Measurements from ENCODE around the gene RPL31.

The RPL31 gene

DNA sequence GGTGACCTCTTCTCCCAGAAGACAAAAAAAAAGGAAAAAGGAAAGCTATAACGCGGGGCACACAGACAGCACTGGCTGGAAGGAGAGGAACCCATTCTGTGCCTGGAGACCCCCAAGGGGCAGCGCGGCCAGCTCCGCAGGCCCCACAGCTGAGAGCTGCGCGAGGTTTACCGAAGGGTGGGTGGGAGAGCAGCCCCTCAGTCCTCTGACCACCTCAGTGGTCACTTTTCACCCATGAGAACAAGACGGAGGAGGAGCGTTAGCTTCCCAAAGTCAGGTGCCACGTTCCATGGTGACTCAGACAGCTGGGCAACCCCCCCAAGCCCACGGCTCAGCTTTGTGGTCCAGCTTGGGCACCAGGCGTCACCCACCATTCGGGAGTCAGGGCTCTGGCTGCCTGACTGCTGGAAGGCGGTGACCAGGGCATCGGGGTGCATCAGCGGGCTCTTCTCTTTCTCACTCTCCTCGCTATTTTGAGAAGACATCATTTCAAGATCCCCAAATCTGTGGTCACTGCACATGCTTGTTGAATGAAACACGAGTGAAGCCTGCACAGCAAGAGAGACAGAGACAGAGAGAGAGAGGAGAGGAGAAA lies 35.2 kb downstream of the RPL31 start:
- ATAC-seq (ENCODE audit: insufficient read depth, low read depth) (no peak), DNase-seq (no peak)
- H3K9me3 ChIP-seq (ENCODE audit: insufficient read depth, low read length, severe bottlenecking) = no peaks in the 10 kb centered on the region
- no peaks in the 10 kb centered on the region; the same call in 1 of the 2 replicates for H4K20me1 ChIP-seq (ENCODE audit: insufficient read depth, low read length)
- H3K79me2 ChIP-seq (ENCODE audit: insufficient read depth, low read length) = no peaks in the 10 kb centered on the region
- H3K4me2 ChIP-seq (ENCODE audit: insufficient read depth, low read length) = no peak overlapping the region
- no peak overlapping the region for H2AFZ ChIP-seq (ENCODE audit: low read depth, low read length)
- TF ChIP-seq, protein P1, sequence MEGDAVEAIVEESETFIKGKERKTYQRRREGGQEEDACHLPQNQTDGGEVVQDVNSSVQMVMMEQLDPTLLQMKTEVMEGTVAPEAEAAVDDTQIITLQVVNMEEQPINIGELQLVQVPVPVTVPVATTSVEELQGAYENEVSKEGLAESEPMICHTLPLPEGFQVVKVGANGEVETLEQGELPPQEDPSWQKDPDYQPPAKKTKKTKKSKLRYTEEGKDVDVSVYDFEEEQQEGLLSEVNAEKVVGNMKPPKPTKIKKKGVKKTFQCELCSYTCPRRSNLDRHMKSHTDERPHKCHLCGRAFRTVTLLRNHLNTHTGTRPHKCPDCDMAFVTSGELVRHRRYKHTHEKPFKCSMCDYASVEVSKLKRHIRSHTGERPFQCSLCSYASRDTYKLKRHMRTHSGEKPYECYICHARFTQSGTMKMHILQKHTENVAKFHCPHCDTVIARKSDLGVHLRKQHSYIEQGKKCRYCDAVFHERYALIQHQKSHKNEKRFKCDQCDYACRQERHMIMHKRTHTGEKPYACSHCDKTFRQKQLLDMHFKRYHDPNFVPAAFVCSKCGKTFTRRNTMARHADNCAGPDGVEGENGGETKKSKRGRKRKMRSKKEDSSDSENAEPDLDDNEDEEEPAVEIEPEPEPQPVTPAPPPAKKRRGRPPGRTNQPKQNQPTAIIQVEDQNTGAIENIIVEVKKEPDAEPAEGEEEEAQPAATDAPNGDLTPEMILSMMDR (IDR thresholded peaks at IDR 0.05; ENCODE audit: borderline replicate concordance, extremely low read depth, low read length, poor library complexity, severe bottlenecking) = no peak
- no peak for TF ChIP-seq EZH2 (IDR thresholded peaks at IDR 0.05; ENCODE audit: borderline replicate concordance, low read depth, low read length, severe bottlenecking)
- no peak overlapping the region for H3K4me3 ChIP-seq (ENCODE audit: low read depth in 1 of 2, low read length in 2 of 2)
- no peak overlapping the region for H3K9ac ChIP-seq (ENCODE audit: low read depth, low read length)
- peaks cover 41% of the 10 kb centered on the region for H3K36me3 ChIP-seq (ENCODE audit: insufficient read depth, low read length)
- no peak overlapping the region for H3K27ac ChIP-seq (ENCODE audit: low read length)
- no peaks in the 10 kb centered on the region for H3K4me1 ChIP-seq (ENCODE audit: insufficient read depth, low read length)
- no peaks in the 10 kb centered on the region for H3K27me3 ChIP-seq (ENCODE audit: insufficient read depth, low read length, poor library complexity)

DNA sequence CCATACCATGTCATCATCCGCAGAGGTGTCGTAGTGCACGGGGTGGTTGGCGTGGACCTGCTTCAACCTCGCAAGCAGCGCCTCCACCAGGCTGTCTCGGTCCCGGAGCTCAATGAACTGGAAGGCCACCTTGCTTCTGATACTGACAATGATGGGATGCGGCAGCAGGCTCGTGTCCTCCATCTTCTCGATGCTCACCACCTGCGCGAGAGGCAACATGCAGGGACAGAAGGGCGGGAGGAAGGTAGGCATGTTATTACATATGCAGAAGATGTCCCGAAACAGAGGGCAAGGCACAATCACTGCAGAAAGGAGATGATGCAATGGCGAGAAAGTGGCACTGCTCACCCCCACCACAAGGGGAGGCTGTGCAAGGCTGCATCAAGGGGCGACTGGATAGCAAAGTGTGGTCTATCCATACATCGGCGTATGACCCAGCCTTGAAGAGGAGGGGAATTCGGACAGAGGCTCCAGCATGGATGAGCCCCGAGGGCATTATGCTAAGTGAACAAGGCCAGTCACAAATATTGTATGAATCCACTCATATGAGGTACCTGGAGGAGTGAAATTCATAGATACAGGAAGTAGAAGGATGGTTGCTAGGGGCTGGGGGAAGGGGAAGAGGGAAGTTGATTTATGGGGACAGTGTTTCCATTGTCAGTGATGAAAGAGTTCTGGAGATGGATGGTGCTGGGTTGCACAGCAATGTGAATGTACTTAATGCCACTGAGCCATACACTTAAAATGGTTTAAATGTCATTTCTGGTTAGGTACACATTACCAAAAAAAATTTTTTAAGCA lies 36.6 kb downstream of the RPL31 start:
- peak; percentile 31 for DNase-seq
- ATAC-seq (ENCODE audit: insufficient read depth, low read depth) = peak; percentile 42; the same call in 1 of the 3 replicates
- Histone ChIP-seq H2AFZ (ENCODE audit: low read depth, low read length) (no peak overlapping the region), H3K4me3 (ENCODE audit: low read depth in 1 of 2, low read length in 2 of 2) (no peak overlapping the region), H3K9ac (ENCODE audit: low read depth, low read length) (no peak overlapping the region), H3K4me2 (ENCODE audit: insufficient read depth, low read length) (no peak overlapping the region), H3K9me3 (ENCODE audit: insufficient read depth, low read length, severe bottlenecking) (no peaks in the 10 kb centered on the region), H3K27ac (ENCODE audit: low read length) (peak overlapping the region; percentile 55; the same call in 1 of the 2 replicates), H3K36me3 (ENCODE audit: insufficient read depth, low read length) (peaks cover 34% of the 10 kb centered on the region), H3K79me2 (ENCODE audit: insufficient read depth, low read length) (no peaks in the 10 kb centered on the region), H4K20me1 (ENCODE audit: insufficient read depth, low read length) (no peaks in the 10 kb centered on the region; the same call in 1 of the 2 replicates), H3K4me1 (ENCODE audit: insufficient read depth, low read length) (no peaks in the 10 kb centered on the region), H3K27me3 (ENCODE audit: insufficient read depth, low read length, poor library complexity) (no peaks in the 10 kb centered on the region)
- TF ChIP-seq, protein P1 (IDR thresholded peaks at IDR 0.05; ENCODE audit: borderline replicate concordance, extremely low read depth, low read length, poor library complexity, severe bottlenecking) = peak; percentile 64
- TF ChIP-seq EZH2 (IDR thresholded peaks at IDR 0.05; ENCODE audit: borderline replicate concordance, low read depth, low read length, severe bottlenecking) = no peak

DNA sequence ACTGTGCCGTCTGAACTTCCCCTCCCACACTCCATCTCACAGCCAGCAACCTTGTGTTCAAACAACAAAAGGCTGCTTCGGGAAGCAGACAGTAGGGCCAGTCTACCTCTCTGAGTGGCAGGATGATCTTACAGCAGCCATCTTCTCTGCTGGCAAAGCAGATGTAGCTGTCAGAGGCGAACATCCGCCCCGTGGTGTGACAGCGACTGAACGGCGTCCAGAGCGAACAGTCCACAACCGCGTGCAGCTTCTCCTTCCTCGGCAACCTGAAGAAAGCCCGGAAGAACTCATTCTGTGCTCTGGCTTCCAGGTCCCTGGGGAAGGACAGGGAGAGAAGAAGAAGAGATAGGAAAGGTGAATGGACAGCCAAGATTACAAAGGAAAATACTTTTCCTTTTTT lies 38.0 kb downstream of the RPL31 start:
- Histone ChIP-seq H3K4me1 (ENCODE audit: insufficient read depth, low read length) (no peaks in the 10 kb centered on the region), H3K27me3 (ENCODE audit: insufficient read depth, low read length, poor library complexity) (no peaks in the 10 kb centered on the region), H2AFZ (ENCODE audit: low read depth, low read length) (no peak overlapping the region), H4K20me1 (ENCODE audit: insufficient read depth, low read length) (no peaks in the 10 kb centered on the region), H3K36me3 (ENCODE audit: insufficient read depth, low read length) (peaks cover 24% of the 10 kb centered on the region), H3K27ac (ENCODE audit: low read length) (no peak overlapping the region), H3K9ac (ENCODE audit: low read depth, low read length) (no peak overlapping the region), H3K9me3 (ENCODE audit: insufficient read depth, low read length, severe bottlenecking) (no peaks in the 10 kb centered on the region), H3K79me2 (ENCODE audit: insufficient read depth, low read length) (no peaks in the 10 kb centered on the region), H3K4me3 (ENCODE audit: low read depth in 1 of 2, low read length in 2 of 2) (no peak overlapping the region), H3K4me2 (ENCODE audit: insufficient read depth, low read length) (no peak overlapping the region)
- ATAC-seq (ENCODE audit: insufficient read depth, low read depth) (no peak), DNase-seq (no peak)
- TF ChIP-seq EZH2 (IDR thresholded peaks at IDR 0.05; ENCODE audit: borderline replicate concordance, low read depth, low read length, severe bottlenecking) = no peak
- TF ChIP-seq, protein P1 (IDR thresholded peaks at IDR 0.05; ENCODE audit: borderline replicate concordance, extremely low read depth, low read length, poor library complexity, severe bottlenecking) = no peak
